ENCODE data around the gene UHRF1.

- TF ChIP-seq POLR2AphosphoS5 (IDR thresholded peaks at IDR 0.05; ENCODE audit: borderline replicate concordance, low read depth, low read length) (no peak), EZH2 (IDR thresholded peaks at IDR 0.05) (no peak), FOXP2 (optimal IDR thresholded peaks at IDR 0.05; ENCODE audit: control extremely low read depth, extremely low read length, insufficient read depth) (no peak)
Observed at GRCh38 chr19:5001615-5002014, 92.3 kb downstream of the UHRF1 start.
